Smooth muscle cell (in vitro differentiated cells): Measurements from ENCODE around the gene CUL3. TPM values are rescaled to one million over a fixed set of nuclear protein-coding genes. Genes with fewer than 3 reads are reported as not detected.

Experiments
- DNase-seq: peaks from one replicate; lab custom pipeline; 2025; ENCODE audit not compliant: unreplicated experiment; lab: John Stamatoyannopoulos, UW
- H2AFZ ChIP-seq: fragments of 200-600 bp; sonication (generic); 2 replicates; pipeline ENCODE4 v1.6.0; 2016; ENCODE audit warnings: antibody characterized with exemption, low read depth, mild to moderate bottlenecking
- H3F3A ChIP-seq: fragments of 200-600 bp; sonication (generic); 2 replicates; pipeline ENCODE4 v1.6.0; 2017; ENCODE audit warnings: antibody characterized with exemption, low read depth
- H3K27ac ChIP-seq: fragments of 200-600 bp; sonication (generic); 2 replicates; pipeline ENCODE4 v1.5.1; 2016; ENCODE audit warnings: low read depth, mild to moderate bottlenecking
- H3K27me3 ChIP-seq: fragments of 200-600 bp; sonication (generic); 2 replicates; pipeline ENCODE4 v1.6.1; 2016; ENCODE audit warnings: low read depth, mild to moderate bottlenecking
- H3K36me3 ChIP-seq: fragments of 200-600 bp; sonication (generic); 2 replicates; pipeline ENCODE4 v1.5.1; 2016; ENCODE audit warnings: low read depth
- H3K4me1 ChIP-seq: fragments of 200-600 bp; sonication (generic); 2 replicates; pipeline ENCODE4 v1.5.1; 2016; ENCODE audit warnings: low read depth
- H3K4me2 ChIP-seq: fragments of 200-600 bp; sonication (generic); 2 replicates; pipeline ENCODE4 v1.6.0; 2016; ENCODE audit warnings: mild to moderate bottlenecking
- H3K4me3 ChIP-seq: fragments of 200-600 bp; sonication (generic); 2 replicates; pipeline ENCODE4 v1.5.1; 2016; ENCODE audit warnings: mild to moderate bottlenecking
- H3K79me2 ChIP-seq: fragments of 200-600 bp; sonication (generic); 2 replicates; pipeline ENCODE4 v1.6.0; 2016; ENCODE audit warnings: low read depth, mild to moderate bottlenecking
- H3K9ac ChIP-seq: fragments of 200-600 bp; sonication (generic); 2 replicates; pipeline ENCODE4 v1.6.0; 2016; ENCODE audit warnings: low read depth
- H3K9me3 ChIP-seq: fragments of 200-600 bp; sonication (generic); replicated peaks from 2 replicates; pipeline ENCODE4 v1.5.1; 2016; ENCODE audit warnings: low read depth
- H4K20me1 ChIP-seq: fragments of 200-600 bp; sonication (generic); 2 replicates; pipeline ENCODE4 v1.6.0; 2016; ENCODE audit warnings: low read depth
- WGBS: methylation state at CpG from one replicate; pipeline ENCODE4 v1.1.7; 2016; ENCODE audit warnings: low lambda C conversion rate; 5-methylcytosine and 5-hydroxymethylcytosine counted together
- polyA plus RNA-seq: library from polyadenylated mRNA; unstranded; fragments of >200 nt; fragmentation: Nextera tagmentation; extraction: Ambion mirVana; gene quantifications from 2 replicates; pipeline ENCODE4 v1.2.1, GENCODE V29; 2016
- total RNA-seq: library from RNA; depleted of rRNA; stranded (reverse); fragments of >200 nt; gene quantifications from 2 replicates; pipeline ENCODE4 v1.2.3, GENCODE V29; 2014
- TF ChIP-seq, protein P1 (sequence below): fragments of 200-600 bp; sonication (generic); IDR thresholded peaks from 2 replicates; pipeline ENCODE4 v1.5.1; 2017; ENCODE audit warnings: borderline replicate concordance, mild to moderate bottlenecking, antibody characterized with exemption; ENCODE audit not compliant: insufficient read depth, poor library complexity, severe bottlenecking

The CUL3 gene
- total and polyA plus RNA-seq, 2 experiments from 2014 or later, result 65.8 to 109 TPM

- no peaks in the 10 kb centered on the region for H3K4me1 ChIP-seq
- no peak overlapping the region for H3K4me2 ChIP-seq
- H3K36me3 ChIP-seq, result no peaks in the 10 kb centered on the region
- H3F3A ChIP-seq, result no peaks in the 10 kb centered on the region
- H3K4me3 ChIP-seq, result no peak overlapping the region
- no peaks in the 10 kb centered on the region for H3K27me3 ChIP-seq
- DNase-seq, result no peak
- H3K9me3 ChIP-seq, result no peaks in the 10 kb centered on the region
- no peak overlapping the region for H2AFZ ChIP-seq
- TF ChIP-seq, protein P1, sequence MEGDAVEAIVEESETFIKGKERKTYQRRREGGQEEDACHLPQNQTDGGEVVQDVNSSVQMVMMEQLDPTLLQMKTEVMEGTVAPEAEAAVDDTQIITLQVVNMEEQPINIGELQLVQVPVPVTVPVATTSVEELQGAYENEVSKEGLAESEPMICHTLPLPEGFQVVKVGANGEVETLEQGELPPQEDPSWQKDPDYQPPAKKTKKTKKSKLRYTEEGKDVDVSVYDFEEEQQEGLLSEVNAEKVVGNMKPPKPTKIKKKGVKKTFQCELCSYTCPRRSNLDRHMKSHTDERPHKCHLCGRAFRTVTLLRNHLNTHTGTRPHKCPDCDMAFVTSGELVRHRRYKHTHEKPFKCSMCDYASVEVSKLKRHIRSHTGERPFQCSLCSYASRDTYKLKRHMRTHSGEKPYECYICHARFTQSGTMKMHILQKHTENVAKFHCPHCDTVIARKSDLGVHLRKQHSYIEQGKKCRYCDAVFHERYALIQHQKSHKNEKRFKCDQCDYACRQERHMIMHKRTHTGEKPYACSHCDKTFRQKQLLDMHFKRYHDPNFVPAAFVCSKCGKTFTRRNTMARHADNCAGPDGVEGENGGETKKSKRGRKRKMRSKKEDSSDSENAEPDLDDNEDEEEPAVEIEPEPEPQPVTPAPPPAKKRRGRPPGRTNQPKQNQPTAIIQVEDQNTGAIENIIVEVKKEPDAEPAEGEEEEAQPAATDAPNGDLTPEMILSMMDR, result no peak
- no peak overlapping the region for H3K9ac ChIP-seq
- no peaks in the 10 kb centered on the region for H3K79me2 ChIP-seq
- no peak overlapping the region for H3K27ac ChIP-seq
- H4K20me1 ChIP-seq, result no peaks in the 10 kb centered on the region
- 83% methylated on average over 3 of the region's 3 CpGs for WGBS
Measured at GRCh38 chr2:224426656-224427055, 158.5 kb downstream of the CUL3 start.

DNA sequence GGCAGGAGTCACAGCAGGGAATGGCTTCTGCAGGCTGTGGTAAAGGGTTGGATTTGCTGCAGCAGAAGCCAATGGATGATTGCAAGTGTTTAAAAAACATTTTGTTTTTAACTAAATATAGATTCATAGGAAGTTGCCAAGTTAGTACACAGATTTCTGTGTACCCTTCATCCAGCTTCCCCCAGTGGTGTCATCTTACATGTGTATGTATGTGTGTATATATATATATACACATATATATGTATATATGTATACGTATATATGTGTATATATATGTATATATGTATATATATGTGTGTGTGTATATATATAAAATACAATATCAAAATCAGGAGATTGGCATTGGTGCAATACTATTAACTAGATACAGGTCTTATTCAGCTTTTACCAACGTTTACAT is 164.1 kb downstream of the CUL3 start:
- Histone ChIP-seq H3K27me3 (no peaks in the 10 kb centered on the region), H3K79me2 (no peaks in the 10 kb centered on the region), H2AFZ (no peak overlapping the region), H3K36me3 (no peaks in the 10 kb centered on the region), H4K20me1 (no peaks in the 10 kb centered on the region), H3K4me1 (no peaks in the 10 kb centered on the region), H3K4me2 (no peak overlapping the region), H3K27ac (no peak overlapping the region), H3F3A (no peaks in the 10 kb centered on the region), H3K9me3 (no peaks in the 10 kb centered on the region), H3K4me3 (no peak overlapping the region), H3K9ac (no peak overlapping the region)
- WGBS, result 80% methylated on average over 2 of the region's 2 CpGs
- TF ChIP-seq, protein P1, result no peak
- no peak for DNase-seq

Other genes starting within 250 kb of the CUL3 start
- gene FAM124B, start 183.3 kb downstream of the CUL3 start, total RNA-seq, result 0.09 TPM in 1 of 2 replicates, not detected in the other
- 1.2 TPM in 1 of 2 replicates, not detected in the other for gene FAM124B, start 183.3 kb downstream of the CUL3 start, polyA plus RNA-seq
- gene CCDC195, start 131.0 kb upstream of the CUL3 start, total RNA-seq, result not detected in 2 replicates
- gene CCDC195, start 131.0 kb upstream of the CUL3 start, polyA plus RNA-seq, result not detected in 2 replicates